Suprapubic skin (tissue), 4 donors: ENCODE data around the gene CAPS. TPM values are rescaled to one million over a fixed set of nuclear protein-coding genes. Genes with fewer than 3 reads are reported as not detected.
"Not testable (repeated sequence)": the region's sequence is repeated elsewhere in the genome, so short reads cannot be mapped to it uniquely, and the experiment has no call there.

Experiments
- DNase-seq, 2 donors: peaks; one replicate each; pipeline ENCODE4 v3.0.0-alpha.2; 2019; ENCODE audit warnings: low spot score in 2 of 2
- H3K27ac ChIP-seq: fragments of 200-600 bp; sonication (generic); one replicate; pipeline ENCODE4 v1.5.1; 2019
- H3K27me3 ChIP-seq: fragments of 200-600 bp; sonication (generic); one replicate; pipeline ENCODE4 v1.5.1; 2019
- H3K36me3 ChIP-seq: fragments of 200-600 bp; sonication (generic); one replicate; pipeline ENCODE4 v1.5.1; 2019
- H3K4me1 ChIP-seq: fragments of 200-600 bp; sonication (generic); one replicate; pipeline ENCODE4 v1.5.1; 2019
- H3K4me3 ChIP-seq: fragments of 200-600 bp; sonication (generic); one replicate; pipeline ENCODE4 v1.5.1; 2019; ENCODE audit warnings: mild to moderate bottlenecking
- H3K9me3 ChIP-seq: fragments of 200-600 bp; sonication (generic); one replicate; pipeline ENCODE4 v1.5.1; 2019
- EP300 ChIP-seq: sonication (generic); formaldehyde crosslinking; IDR thresholded peaks from one replicate; pipeline ENCODE4 v1.6.1; 2017; ENCODE audit warnings: antibody characterized with exemption
- POLR2A ChIP-seq, 2 donors: fragments of 450-650 bp; IDR thresholded peaks; one replicate each; pipeline ENCODE4 v1.6.1; 2017; ENCODE audit warnings: antibody characterized with exemption in 2 of 2, mild to moderate bottlenecking in 2 of 2, moderate library complexity in 2 of 2
- POLR2AphosphoS5 ChIP-seq, 3 donors: sonication (generic); formaldehyde crosslinking; IDR thresholded peaks; one replicate each; pipeline ENCODE4 v1.6.1; 2017; ENCODE audit warnings: antibody characterized with exemption in 3 of 3
- WGBS: methylation state at CpG from one replicate; pipeline ENCODE4 v1.1.5; 2018; 5-methylcytosine and 5-hydroxymethylcytosine counted together
- total RNA-seq, 4 donors: library from RNA; depleted of rRNA; stranded (reverse); fragments of >200 nt; gene quantifications; one replicate each; pipeline ENCODE4 v1.1.0, GENCODE V29; 2016
- TF ChIP-seq, protein P1 (sequence below), 2 donors: fragments of 200-600 bp in 1 of 2; fragments of 450-650 bp in 1 of 2; sonication (generic) in 1 of 2; IDR thresholded peaks; one replicate each; pipeline ENCODE4 v1.5.1; 2016 to 2019; ENCODE audit warnings: antibody characterized with exemption in 2 of 2, mild to moderate bottlenecking in 1 of 2, moderate library complexity in 1 of 2

Gene CAPS
- total RNA-seq, 4 donors from 2014 or later: 7.2 to 36.5 (median 10.0) TPM

- TF ChIP-seq, protein P1, sequence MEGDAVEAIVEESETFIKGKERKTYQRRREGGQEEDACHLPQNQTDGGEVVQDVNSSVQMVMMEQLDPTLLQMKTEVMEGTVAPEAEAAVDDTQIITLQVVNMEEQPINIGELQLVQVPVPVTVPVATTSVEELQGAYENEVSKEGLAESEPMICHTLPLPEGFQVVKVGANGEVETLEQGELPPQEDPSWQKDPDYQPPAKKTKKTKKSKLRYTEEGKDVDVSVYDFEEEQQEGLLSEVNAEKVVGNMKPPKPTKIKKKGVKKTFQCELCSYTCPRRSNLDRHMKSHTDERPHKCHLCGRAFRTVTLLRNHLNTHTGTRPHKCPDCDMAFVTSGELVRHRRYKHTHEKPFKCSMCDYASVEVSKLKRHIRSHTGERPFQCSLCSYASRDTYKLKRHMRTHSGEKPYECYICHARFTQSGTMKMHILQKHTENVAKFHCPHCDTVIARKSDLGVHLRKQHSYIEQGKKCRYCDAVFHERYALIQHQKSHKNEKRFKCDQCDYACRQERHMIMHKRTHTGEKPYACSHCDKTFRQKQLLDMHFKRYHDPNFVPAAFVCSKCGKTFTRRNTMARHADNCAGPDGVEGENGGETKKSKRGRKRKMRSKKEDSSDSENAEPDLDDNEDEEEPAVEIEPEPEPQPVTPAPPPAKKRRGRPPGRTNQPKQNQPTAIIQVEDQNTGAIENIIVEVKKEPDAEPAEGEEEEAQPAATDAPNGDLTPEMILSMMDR (IDR thresholded peaks at IDR 0.05): no peak
- no peak for TF ChIP-seq POLR2A (IDR thresholded peaks at IDR 0.05)
- TF ChIP-seq EP300: no peak
- TF ChIP-seq POLR2AphosphoS5 (IDR thresholded peaks at IDR 0.05): no peak
- no peaks in the 10 kb centered on the region for H3K36me3 ChIP-seq
- peaks cover 23% of the 10 kb centered on the region for H3K27me3 ChIP-seq
- 15% methylated on average over 12 of the region's 15 CpGs for WGBS
- no peak overlapping the region for H3K27ac ChIP-seq
- H3K4me1 ChIP-seq: peaks cover 9% of the 10 kb centered on the region
- no peak for DNase-seq
- H3K9me3 ChIP-seq: no peaks in the 10 kb centered on the region
- H3K4me3 ChIP-seq: no peak overlapping the region
Observed at GRCh38 chr19:5880604-5881078, 33.4 kb upstream of the CAPS start.

DNA sequence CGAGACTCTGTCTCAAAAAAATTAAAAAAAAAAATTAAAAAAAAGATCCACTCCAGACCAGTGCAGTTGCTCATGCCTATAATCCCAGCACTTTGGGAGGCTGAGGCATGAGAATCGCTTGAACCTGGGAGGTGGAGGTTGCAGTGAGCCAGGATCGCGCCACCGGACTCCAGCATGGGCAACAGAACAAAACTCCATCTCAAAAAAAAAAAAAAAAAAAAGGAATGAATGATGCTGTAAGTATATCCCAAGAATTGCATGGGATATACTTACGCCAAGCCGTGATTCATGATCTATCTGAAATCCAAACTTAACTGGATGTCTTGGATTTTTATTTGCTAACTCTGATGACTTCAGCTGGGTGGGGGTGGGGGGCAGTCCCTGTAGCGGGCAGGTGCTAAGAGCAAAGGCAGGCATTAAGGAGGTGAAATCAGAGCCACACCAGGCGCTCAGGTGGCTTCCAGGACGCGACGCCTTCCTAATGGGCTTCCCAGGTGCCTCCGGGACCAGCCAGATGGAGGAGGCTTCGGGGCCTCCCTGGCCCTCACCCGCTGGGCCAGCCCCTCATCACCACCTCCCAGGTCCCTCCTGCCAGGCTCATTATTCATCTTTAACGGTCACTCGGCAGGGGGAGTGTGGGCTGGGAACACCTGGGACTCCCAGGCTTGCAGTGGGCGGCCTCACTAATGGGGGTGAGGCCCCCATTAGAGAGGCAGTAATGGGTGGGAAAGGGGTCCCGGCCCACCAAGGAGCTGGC, 32.3 kb upstream of the CAPS start:
- Histone ChIP-seq H3K27ac (no peak overlapping the region), H3K4me1 (peaks cover 9% of the 10 kb centered on the region), H3K36me3 (no peaks in the 10 kb centered on the region), H3K9me3 (no peaks in the 10 kb centered on the region), H3K27me3 (peaks cover 23% of the 10 kb centered on the region), H3K4me3 (no peak overlapping the region)
- WGBS: 63% methylated on average over 16 of the region's 19 CpGs
- TF ChIP-seq, protein P1 (IDR thresholded peaks at IDR 0.05): no peak
- no peak for TF ChIP-seq POLR2A (IDR thresholded peaks at IDR 0.05)
- no peak for TF ChIP-seq EP300
- TF ChIP-seq POLR2AphosphoS5 (IDR thresholded peaks at IDR 0.05): no peak
- DNase-seq: no peak

GRCh38 chr19:5882421-5882968, 31.6 kb upstream of the CAPS start:
- TF ChIP-seq, protein P1 (IDR thresholded peaks at IDR 0.05): no peak
- TF ChIP-seq POLR2AphosphoS5 (IDR thresholded peaks at IDR 0.05): no peak
- TF ChIP-seq POLR2A (IDR thresholded peaks at IDR 0.05): no peak
- TF ChIP-seq EP300: no peak
- H3K4me3 ChIP-seq: no peak overlapping the region
- H3K9me3 ChIP-seq: no peaks in the 10 kb centered on the region
- H3K27me3 ChIP-seq: peaks cover 23% of the 10 kb centered on the region
- no peak for DNase-seq
- peaks cover 9% of the 10 kb centered on the region for H3K4me1 ChIP-seq
- H3K36me3 ChIP-seq: no peaks in the 10 kb centered on the region
- 69% methylated on average over 8 of the region's 9 CpGs for WGBS
- H3K27ac ChIP-seq: no peak overlapping the region

DNA sequence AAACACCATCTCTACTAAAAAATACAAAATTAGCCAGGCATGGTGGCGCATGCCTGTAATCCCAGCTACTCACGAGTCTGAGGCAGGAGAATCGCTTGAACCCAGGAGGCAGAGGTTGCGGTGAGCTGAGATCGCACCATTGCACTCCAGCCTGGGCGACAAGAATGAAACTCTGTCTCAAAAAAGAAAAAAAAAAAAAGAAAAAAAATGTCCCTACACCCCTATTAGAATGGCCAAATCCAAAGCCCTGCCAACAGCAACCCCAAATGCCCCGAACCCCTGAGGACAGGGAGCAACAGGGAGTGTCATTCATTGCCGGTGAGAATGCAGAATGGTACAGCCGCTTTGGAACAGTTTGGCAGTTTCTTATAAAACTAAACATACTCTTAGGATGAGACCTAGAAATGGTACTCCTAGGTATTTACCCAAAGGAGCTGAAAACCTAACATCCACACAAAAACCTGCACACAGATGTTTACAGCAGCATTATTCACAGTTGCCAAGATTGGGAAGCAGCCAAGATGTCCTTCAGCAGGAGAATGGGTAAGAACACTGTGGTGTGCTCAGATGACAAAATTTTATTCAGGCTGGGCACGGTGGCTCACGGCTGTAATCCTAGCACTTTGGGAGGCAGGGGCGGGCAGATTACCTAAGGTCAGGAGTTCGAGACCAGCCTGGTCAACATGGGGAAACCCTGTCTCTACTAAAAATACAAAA, 30.7 kb upstream of the CAPS start:
- H3K27ac ChIP-seq, H3K4me3 ChIP-seq, H3K4me1 ChIP-seq, H3K9me3 ChIP-seq, H3K36me3 ChIP-seq, DNase-seq: not testable (repeated sequence)
- peaks cover 23% of the 10 kb centered on the region for H3K27me3 ChIP-seq
- WGBS: 59% methylated on average over 13 of the region's 13 CpGs

- not testable (repeated sequence) for H3K9me3 ChIP-seq, H3K4me1 ChIP-seq, DNase-seq, H3K27ac ChIP-seq, H3K4me3 ChIP-seq, H3K36me3 ChIP-seq
- H3K27me3 ChIP-seq: peaks cover 17% of the 10 kb centered on the region
- WGBS: 58% methylated on average over 11 of the region's 11 CpGs
Observed at GRCh38 chr19:5884065-5884811, 29.8 kb upstream of the CAPS start.
